GDM1 (cell line): ENCODE measurements around the gene COL4A2.

ENCODE experiments used
- DNase-seq: peaks from one replicate; lab custom pipeline; 2025; lab: John Stamatoyannopoulos, UW

COL4A2 gene

DNA sequence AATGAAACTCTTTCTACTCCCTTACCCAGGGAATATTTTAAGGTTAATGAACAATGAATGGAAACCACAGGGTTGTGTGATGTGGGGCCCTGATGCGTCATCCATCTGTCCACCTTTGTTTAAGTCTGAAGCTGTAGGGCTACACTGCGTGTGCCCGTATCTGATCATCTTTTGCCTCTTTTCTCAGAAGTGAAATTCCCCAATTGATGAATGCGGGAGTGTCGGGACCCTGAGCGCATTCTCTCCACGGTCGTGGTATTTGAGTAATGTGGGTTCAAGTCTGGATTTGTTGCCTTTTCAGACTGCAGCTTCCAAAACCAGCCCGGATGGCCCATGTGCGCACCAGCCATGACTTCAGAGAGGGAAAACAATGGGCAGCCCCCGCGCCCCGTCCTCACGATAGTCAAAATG is 112.3 kb downstream of the COL4A2 start:
- no peak for DNase-seq

DNA sequence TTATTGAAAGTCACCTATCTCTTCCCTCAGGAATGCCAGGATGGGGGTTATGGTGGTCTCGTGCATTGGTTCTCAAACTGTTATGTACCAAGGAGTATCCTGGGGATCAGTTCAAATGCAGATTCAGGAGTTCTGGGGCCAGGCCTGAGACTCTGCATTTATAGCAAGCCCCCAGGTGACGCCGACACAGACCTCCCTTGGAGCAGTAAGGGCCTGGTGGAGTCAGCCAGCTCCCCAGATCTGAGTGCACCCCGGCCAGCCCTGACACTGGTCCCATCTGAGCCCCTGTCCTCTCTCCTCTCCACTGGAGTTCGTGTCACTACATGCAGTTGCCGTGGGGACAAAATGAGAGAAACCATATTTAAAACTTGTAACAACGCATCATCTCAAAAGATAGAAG is 112.9 kb downstream of the COL4A2 start:
- DNase-seq = no peak

DNA sequence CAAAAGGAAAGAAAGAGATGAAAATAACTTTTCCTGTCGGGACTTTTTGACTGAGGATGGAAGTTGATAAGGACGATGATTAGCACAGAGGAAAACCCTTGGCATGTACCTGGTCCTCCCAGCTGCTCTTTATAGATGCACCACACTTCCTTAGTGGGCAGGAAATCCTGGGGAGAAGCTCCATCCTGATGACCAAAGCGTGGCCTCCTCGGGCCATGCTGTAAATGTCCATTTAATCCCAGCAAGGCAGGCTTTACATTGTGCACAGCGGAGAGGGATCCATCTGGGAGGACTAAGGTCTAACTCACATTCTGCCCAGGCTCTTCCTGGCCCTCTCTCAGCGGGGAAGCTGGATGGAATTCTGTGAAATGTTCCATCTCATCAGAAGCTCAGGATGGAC is 113.5 kb downstream of the COL4A2 start:
- no peak for DNase-seq

DNA sequence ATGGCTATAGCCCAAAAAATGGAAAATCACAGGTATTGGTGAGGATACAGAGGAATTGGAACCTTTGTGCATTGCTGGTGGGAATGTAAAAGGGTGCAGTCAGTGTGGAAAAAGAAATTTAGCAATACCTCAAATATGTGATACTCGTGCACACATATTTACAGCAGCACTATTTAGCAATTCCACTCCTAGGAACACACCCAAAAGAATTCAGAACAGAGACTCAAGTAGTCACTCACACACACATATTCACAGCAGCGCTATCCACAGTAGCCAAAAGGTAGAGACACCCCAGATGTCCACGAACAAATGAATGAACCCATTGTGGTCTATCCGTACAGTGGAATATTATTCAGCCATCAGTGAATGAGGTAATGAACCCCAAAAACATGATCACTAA is 114.0 kb downstream of the COL4A2 start:
- DNase-seq = no peak

DNA sequence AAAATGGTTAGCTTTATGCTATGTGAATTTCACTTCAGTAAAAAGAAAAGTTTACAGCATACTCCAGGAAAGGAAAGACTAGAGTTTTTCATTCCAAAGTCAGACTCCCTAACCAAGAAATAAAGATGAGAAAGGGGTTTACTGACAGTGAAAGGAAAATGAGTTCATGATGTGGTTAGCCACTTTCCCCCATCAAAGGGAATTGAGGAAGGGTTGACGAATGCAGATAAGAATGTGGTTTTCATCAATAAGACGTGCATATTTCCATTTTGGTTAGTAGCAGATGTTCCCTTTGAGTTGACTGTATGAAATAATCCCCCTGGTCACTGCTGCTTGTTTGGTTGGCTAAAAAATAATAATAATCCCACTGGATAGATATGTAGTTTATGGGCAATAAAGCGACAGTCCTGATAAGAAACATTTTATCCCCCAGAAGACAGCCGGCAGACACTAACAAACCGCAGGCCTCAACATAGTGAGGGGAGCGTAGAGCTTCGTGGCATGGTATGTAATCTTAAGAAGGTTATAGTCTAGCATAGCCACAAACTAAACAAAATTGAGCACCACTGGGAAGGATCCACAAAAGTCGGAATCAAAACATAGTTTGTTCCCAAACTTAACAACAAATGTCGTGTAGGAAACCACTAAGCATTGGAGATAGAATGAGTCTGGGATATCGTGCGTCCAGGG is 114.8 kb downstream of the COL4A2 start:
- DNase-seq = peak; percentile 83

DNA sequence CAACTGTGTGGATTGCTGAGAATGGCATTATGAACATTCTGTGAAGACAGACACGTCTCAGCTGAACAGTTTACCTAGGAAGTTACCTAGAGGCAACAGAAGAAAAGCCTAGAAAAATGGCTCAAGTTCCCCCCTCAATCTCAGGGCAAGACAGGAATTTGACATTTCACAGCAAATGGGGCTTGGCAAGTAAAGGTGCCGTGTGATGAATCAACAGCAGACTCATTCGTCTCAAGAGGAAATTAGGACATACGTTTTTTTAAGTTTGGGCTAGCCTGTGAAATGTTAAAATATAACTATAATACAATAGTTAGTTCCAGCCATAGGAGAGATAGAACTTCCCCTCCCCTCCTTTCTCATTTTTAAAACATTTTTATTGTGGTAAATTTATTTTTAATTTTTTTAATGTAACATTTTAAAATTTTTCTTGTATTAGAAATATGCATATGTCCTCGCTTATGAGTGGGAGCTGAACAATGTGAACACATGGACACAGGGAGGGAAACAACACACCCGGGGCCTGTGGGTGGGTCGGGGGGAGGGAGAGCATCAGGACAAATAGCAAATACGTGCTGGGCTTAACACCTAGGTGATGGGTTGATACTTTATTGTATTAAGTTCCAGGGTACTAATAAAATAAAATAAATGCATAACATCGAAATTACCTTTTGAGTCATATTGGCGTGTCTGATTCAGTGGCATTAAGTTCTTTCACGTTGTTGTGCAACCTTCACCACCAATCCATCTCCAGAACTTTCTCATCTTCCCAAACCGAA is 116.0 kb downstream of the COL4A2 start:
- DNase-seq = no peak

DNA sequence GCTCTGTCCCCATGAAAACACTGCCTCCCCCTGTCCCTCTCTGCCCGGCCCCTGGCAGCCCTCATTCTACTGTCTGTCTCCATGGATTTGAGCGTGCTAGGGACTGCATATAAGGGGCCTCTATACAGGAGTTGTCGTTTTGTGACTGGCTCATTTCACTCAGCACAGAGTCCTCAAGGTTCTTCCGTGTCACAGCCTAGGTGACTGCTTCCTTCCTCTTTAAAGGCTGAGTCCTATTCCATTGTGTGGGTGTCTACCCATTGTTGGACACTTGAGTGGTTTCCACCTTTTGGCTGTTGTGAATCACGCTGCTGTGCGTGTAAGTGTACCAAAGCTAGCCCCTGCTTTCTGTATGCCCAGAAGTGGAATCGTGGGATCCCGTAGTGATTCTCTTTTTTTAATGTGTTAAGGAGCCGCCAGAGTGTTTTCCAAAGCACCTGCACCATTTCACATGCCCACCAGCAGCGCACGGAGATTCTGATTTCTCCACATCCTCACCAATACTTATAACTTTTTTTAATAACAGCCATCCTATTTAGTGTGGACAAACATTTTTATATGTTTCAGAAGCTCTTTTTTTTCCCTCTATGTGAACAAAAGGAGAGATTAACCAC is 116.7 kb downstream of the COL4A2 start:
- no peak for DNase-seq

DNA sequence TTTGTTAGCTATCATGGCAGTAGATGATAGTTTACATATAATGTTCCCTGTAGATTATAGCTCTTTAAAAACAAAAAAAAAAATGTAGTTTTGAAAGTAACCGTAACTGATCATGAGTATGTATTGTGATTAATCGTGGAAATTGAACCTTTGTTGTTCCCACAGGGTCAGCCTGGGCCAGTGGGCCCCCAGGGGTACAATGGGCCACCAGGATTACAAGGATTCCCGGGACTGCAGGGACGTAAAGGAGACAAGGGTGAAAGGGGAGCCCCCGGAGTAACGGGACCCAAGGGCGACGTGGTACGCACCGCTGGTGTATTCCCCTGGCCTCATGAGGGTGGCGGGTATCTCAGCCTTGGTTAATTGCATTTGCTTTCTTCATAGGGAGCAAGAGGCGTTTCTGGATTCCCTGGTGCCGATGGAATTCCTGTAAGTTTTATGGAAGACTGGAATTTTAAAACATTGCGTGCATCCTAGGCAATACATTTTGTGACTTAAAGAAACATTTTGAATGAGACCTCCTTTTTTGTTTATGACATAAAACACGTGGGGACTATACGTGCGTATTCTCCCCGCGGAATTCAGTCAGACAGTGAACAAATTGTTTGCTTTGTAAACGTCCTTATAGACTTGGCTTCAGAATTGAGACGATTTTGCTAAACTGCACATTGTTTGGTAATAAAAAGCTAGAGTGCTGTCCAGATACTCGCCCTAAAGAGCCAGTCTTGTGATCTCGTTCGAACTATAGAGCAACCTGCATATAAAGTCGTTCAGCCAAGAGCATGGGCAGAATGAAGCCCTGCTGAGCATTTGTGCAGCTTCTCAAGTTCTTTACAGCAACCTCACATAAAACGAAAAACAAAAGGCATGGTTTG is 117.7 kb downstream of the COL4A2 start:
- no peak for DNase-seq

DNA sequence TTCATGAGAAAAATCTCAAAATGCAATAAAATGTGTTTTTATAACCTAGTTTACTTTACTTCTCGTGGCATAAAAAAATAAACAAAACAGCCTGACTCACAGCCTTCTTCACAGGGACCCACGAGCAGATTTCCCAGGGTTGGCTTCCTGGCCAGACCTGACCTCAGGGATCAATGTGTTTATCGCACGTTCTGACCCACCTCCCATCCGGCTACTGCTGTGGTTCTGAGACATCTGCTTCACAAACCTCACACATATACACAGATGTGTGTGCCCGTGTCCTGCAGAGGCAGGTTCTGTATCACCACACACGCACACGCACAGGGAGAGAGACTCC is 118.3 kb downstream of the COL4A2 start:
- DNase-seq = no peak

DNA sequence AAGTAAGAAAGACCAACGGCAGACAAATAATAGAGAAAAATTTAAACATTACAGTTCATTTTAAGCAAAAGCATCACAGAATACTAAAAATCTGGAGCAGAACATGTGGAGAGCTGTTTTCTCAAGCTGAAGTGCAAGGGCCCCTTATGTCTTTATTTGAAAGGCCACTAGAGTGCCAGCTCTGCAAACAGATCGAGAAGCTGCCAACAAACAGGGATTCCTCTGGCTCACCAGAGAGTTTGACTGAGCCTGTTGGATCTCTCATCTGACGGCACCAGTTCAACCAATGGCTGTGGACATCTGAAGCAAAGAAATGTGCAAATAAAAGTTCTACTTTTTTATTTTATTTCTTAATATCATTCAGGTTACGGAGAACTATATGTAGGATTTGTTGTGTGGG is 119.7 kb downstream of the COL4A2 start:
- no peak for DNase-seq

DNA sequence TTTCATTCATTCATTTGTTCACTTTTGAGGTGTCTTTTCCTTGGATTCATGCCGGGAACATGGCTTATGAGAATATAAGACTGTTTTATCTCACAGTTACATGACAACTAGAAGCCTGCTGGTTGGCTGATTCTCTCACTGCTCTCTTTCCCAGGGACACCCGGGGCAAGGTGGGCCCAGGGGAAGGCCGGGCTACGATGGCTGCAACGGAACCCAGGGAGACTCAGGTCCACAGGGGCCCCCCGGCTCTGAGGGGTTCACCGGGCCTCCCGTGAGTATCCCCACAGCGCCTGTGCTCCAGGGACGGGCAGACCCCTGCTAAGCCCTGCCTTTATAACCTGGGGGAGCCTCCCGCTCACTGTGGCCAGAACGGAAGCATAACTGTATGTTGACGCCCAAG is 121.2 kb downstream of the COL4A2 start:
- DNase-seq = no peak

DNA sequence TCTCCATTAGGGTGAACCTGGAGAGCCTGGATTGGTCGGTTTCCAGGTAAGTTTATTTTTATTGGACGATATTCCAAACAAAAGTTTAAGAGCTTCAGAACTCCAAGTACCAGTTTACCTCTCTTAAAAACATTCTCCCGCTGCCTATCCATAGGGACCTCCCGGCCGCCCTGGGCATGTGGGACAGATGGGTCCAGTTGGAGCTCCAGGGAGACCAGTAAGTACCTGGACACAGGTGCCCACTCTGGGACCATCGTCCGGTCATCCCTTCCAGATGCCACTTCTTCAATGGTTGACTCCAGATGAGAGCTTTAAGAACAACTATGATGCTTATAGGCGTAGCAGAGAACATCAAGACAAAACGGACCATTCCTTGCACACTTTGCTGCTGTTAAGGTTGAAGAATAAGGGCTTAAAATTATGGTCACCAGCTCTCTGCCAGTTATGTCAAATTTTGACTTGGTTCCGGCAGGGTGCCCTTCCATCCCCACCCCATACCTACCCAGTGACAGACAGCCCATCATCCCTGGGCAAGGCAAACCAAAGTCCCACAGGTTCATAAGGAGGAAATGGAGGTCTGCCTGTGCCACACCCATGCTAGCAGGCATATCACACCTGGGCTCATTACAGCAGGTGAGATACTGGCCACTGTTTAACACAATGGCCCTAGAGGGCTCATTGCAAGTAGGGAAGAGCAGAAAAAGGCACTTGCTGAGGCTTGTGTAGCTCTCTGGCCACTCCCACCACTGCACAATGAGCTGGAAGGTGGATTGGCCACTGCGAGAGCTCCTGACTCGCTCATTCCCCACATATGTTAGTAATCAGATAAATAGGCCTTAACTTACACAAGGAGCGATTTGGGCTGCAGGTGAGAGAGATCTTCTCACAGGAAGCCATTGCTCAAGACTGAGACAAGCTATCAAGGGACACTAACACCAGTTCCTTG is 123.6 kb downstream of the COL4A2 start:
- DNase-seq = no peak

DNA sequence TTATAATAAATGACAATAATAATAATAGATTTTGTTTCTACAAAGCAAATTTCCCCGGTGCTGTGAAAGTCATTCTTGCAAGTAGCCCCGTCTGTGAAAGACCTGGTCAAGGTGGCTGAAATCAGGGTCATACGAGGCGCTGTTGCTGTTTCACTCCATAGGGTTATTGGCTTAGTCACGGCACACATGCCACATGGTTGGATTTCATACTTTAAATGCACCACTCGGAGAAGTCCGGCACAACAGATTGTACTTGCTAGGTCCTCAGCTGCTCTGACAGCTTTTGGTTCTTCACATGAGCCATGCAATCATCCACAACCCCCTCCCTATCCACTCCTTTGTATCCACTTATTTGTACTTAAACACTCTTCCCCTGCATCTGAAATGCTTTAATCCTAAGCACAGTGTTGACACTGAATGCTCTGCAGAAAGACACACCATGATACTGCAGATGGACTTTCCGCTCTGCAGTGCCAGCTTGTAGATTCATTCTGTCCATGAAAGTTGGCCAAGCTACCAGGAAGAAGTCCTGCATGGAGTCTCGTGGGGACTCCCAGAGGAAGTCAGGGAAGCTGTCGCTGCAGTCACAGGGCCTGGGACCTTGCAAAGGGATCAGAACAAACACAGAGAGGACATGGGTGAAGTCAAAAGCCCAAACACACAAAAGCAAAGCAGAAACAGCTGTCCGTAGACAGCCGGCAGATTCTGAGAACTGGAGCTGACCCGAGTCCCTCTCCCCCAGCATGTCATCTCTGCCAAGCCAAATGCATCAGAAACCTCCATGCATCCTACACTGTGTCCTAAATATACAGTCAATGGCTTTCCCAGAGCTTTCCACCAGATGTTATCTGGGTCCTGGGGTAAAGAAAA is 124.6 kb downstream of the COL4A2 start:
- DNase-seq = no peak

DNA sequence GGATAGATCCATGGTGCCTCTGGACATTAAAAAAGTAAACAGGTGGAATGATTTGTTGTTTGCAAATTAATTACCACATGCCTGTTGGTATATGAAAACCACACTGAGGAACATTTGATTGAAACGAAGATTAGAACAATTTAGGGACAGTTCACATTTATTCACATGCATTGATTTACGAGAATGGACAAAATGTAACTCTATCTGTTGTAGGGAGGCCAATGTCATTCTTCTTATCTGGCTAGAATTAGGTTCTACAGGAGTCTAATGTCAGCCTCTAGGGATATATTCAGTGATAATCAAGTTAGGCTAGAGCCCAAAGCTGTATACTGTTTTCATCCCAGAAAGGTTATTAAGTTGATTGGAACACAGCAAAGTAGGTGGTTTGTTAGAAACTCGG is 125.4 kb downstream of the COL4A2 start:
- DNase-seq = no peak

DNA sequence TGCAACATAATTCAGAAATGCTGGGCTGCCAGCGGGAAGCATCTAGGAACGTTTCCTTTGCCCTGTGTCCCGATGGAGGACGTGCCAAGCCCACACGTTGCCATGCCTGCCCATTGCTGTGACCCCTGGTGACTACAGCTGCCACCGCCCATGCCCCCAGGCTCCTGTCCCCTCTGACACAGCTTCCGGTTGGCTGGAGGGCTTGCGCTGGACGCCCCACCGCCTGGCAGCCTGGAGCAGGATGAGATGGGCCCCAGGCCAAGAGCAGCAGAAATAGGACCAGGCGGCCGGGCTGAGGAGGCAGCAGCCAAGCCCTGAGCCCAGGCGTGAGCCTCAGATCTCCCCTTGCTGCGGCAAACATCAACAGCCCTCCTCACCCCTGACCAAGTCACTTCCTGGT is 125.9 kb downstream of the COL4A2 start:
- no peak for DNase-seq

DNA sequence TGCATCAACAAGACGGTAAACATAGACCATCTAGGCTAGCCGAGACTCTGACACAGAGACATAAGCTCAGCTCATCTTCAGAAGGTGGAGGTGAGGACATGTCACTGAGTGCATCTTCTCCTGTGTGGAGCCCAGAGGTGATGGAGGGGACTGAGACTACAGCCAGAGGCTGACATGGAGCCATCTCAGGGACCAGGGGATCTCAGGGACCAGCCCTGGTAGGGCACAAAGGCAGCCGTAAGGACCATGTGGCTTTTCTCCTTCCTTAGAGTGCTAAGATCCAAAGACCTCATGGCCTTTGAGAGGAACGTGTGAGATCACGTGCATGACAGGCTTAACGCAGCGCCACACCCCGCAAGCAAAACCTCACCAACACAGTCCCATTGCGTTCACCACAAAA is 127.5 kb downstream of the COL4A2 start:
- no peak for DNase-seq

DNA sequence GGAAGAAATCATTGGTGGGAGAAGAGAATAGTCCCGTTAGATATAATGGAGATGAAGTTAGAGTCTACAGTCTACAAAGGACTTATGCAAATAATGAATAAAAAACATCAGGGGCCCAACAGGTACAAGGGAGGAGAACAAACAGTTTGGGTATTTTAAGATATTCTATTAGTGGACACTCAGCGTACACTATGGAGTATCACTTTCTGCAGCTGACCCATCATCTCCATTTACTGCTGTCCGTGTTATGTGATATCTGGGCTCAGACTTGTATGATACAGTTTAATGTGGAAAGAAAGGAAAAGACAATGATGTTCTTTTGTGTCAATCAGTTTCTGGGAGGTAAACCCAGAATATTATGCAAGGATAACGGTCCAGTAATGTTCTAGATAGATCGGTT is 128.2 kb downstream of the COL4A2 start:
- no peak for DNase-seq

DNA sequence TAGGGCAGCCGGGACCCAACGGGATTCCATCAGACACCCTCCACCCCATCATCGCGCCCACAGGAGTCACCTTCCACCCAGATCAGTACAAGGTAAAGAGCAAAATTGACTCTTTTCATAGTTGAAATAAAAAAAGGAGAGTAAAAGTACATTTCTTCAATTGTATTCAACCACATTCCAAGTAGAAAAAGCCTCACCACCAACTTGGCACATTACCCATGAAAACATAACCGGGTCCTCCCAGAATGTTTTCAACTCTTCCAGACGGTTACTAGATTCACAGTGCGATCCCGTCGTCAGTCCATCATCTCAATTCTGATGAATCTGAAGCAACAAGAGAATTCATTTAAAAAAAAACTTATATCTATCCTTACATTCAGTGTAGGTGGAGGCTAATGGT is 129.2 kb downstream of the COL4A2 start:
- no peak for DNase-seq

DNA sequence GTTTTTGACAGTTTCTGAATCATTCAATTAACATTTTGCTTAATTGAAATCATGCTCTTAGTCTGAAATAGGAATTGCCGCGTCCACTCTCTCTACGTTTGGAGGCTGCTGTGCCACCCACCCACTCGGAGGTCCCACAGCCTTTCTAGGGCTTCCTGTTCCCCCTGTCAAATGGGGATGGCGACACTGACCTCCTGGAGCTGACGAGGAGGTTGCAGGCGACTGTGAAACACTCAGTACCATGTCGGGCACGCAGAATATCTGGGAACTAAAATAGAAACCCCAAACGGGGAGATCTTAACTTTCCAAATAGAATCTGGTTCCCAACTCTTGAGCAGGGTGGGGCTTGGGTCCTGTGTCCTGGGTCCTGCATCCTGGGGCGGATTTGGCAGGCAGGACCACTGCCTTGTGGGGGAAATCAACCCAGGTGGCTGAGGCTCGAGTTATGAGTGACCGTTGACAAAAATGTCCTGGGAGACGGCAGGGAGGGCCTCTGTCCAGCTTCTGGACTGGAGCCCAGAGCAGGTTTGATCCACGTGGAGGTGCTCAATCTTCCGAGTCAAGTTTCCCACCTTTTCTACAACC is 129.8 kb downstream of the COL4A2 start:
- DNase-seq = no peak

DNA sequence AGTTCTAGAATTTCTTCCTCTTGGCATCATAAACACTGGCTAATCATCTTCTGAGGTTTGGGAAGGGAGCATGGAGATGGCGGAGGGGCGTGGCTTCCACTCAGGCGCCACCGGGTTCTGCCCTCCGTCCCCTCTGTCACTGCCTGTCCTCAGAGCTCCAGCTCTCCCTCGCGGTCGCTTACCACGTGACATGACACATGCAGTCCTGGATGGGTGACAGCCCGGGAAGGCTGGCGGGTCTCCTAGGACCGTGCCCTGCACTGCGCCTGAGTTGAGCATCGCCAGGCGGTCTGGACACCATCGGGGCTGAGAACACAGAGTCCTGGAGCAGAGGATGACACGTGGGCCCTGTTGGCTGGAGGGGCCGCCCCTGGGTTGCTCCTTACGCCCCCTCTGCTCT is 131.1 kb downstream of the COL4A2 start:
- DNase-seq = no peak
